ENCODE results near the gene GEMIN5.

Gene GEMIN5

DNA sequence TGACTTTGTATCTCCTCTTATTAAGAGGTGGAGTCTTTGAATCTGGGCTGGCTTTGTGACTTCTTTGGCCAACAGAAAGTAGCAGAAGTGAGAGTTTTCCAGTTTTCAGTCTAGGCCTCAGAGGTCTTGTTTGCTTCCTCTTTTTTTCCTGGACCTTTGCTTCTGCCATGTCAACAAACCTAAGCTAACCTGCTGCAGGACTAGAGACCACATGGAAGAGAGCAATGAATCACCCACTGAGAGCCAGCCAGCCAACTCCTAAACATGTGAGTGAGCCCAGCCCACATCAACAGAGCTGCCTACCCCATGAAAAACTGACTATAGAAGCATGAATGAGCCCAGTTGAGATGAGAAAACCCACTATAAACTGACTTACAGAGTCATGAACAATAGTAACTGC lies 32.7 kb upstream of the GEMIN5 start:
- no peak overlapping the region for H3K4me3 ChIP-seq (ENCODE audit: low read length)
- TF ChIP-seq, protein P1, sequence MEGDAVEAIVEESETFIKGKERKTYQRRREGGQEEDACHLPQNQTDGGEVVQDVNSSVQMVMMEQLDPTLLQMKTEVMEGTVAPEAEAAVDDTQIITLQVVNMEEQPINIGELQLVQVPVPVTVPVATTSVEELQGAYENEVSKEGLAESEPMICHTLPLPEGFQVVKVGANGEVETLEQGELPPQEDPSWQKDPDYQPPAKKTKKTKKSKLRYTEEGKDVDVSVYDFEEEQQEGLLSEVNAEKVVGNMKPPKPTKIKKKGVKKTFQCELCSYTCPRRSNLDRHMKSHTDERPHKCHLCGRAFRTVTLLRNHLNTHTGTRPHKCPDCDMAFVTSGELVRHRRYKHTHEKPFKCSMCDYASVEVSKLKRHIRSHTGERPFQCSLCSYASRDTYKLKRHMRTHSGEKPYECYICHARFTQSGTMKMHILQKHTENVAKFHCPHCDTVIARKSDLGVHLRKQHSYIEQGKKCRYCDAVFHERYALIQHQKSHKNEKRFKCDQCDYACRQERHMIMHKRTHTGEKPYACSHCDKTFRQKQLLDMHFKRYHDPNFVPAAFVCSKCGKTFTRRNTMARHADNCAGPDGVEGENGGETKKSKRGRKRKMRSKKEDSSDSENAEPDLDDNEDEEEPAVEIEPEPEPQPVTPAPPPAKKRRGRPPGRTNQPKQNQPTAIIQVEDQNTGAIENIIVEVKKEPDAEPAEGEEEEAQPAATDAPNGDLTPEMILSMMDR (IDR thresholded peaks at IDR 0.05; ENCODE audit: insufficient read depth, low read depth, low read length, missing control alignments), result no peak
- DNase-seq (ENCODE audit: low read depth), result peak; percentile 49

DNA sequence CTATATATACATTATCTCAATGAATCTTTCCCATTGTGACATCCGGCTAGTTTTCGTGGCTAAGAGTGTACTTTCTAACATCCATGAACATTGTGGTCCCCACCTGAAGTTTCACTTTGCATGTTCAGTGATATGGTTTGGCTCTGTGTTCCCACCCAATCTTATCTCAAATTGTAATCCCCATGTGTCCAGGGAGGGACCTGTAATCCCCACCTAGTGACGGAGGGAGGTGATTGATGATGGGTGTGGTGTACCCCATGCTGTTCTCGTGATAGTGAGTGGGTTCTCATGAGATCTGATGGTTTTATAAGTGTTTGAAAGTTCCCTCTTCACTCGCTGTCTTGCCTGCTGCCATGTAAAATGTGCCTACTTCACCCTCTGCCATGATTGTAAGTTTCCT lies 30.9 kb upstream of the GEMIN5 start:
- DNase-seq (ENCODE audit: low read depth), result no peak
- TF ChIP-seq, protein P1 (IDR thresholded peaks at IDR 0.05; ENCODE audit: insufficient read depth, low read depth, low read length, missing control alignments), result no peak
- H3K4me3 ChIP-seq (ENCODE audit: low read length), result no peak overlapping the region

DNA sequence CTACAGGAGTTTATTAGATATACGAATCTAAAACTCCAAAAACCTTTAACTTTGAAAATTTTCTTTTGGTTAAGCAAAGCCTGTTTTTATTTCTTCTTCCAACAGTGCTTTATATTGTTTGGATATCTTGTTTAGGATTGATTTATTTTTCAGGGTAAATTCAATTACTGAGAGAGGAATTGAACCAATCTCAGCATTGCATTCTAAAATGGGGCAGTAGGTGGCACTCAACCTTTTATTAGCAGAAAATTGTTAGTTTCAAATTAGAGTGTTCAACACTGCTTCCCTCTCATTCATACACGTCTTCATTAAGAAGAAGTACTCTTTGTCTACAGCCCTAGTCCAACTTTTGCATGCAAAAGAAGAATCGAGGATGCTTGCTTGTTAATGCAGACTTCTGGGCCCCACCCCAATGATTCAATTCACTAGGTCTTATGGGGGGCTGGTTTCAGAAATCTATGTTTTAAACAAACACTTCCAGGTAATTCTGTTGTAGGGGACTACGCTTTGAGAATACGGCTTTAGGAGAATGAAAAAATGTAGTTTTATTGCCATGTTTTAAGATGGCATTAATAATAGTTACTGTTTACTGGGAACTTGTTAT lies 29.5 kb upstream of the GEMIN5 start:
- no peak overlapping the region for H3K4me3 ChIP-seq (ENCODE audit: low read length)
- TF ChIP-seq, protein P1 (IDR thresholded peaks at IDR 0.05; ENCODE audit: insufficient read depth, low read depth, low read length, missing control alignments), result peak; percentile 57
- DNase-seq (ENCODE audit: low read depth), result peak; percentile 23

DNA sequence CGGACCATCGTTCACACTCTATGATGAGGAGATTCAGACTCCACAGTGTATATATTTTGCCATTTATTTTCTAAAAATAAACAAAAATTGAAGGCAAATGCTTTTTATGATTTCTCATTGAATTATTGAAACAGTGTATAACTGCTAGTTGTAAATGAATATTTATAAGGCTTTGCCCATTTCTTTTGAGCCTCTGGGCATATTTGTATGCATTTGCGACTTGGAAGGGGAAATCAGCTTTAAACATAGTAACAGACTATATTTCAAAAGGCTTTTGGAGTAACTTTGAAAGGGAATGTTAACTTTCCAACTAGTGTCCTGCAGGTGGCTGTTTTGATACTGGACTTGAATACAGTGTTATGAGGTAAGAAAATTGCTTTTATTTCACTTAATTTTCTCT lies 28.9 kb upstream of the GEMIN5 start:
- H3K4me3 ChIP-seq (ENCODE audit: low read length), result no peak overlapping the region
- no peak for DNase-seq (ENCODE audit: low read depth)
- TF ChIP-seq, protein P1 (IDR thresholded peaks at IDR 0.05; ENCODE audit: insufficient read depth, low read depth, low read length, missing control alignments), result no peak

DNA sequence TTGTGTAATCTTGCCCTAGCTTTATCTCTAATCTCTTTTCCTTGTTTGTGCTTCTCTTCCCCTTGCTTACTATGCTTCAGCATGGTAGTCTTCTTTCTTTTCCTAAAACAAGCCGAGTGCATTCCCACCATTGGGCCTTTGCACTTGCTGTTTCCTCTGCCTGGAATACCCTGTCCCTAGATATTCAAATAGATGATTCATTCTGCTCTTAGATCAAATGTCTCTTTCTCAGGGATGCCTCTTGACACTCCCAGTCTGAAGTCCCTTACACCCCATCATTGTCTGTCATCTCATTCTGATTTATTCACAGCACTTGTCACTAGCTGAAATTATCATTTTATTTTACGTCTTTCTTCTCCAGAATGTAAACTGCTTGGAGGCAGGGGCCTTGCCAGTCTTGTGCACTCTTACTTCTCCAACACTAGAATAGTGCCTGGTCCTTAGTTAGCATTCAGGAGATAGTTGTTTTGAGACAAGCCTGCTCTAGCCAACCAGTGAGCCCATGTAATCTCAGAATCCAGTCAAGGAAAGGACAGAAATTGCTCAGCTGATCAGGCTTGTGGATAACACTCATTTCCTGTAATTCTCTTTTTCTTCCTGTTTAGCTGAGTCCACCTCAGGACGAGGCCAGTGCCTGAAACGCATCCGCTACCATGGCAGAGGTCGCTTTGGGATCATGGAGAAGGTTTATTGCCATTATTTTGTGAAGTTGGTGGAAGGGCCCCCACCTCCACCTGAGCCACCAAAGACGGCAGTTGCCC lies 28.2 kb upstream of the GEMIN5 start:
- TF ChIP-seq, protein P1 (IDR thresholded peaks at IDR 0.05; ENCODE audit: insufficient read depth, low read depth, low read length, missing control alignments), result no peak
- DNase-seq (ENCODE audit: low read depth), result no peak
- no peak overlapping the region for H3K4me3 ChIP-seq (ENCODE audit: low read length)

DNA sequence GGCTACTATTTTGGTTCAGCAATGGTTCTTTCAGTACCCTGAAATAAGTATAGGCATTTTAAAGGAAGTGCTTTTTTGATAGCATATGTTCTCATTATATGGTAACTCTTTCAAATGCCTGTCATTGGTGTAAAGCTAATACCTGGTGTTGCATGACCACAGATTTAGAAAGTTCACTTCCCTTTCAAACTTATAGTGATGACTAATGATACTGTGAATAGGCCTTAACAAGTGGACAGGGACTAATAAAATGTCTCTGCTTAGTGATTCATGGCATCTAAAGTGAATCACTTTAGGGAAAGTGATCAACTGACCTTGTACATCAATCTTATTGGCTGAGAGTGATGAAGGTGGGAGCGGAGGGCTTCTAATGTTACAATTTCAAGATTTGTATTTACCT lies 24.5 kb upstream of the GEMIN5 start:
- peak; percentile 85 for DNase-seq (ENCODE audit: low read depth)
- no peak overlapping the region for H3K4me3 ChIP-seq (ENCODE audit: low read length)
- TF ChIP-seq, protein P1 (IDR thresholded peaks at IDR 0.05; ENCODE audit: insufficient read depth, low read depth, low read length, missing control alignments), result no peak
